AG09309 (cell line): ENCODE measurements around the gene PSMC3IP.

Experiments used
- DNase-seq: peaks from one replicate; pipeline ENCODE4 v3.0.0-alpha.2; 2010; ENCODE audit warnings: low read depth
- H3K4me3 ChIP-seq: 2 replicates; pipeline ENCODE4 v1.5.1; 2011; ENCODE audit warnings: mild to moderate bottlenecking, low read depth, low read length, moderate library complexity; ENCODE audit not compliant: control insufficient read depth
- CTCF ChIP-seq: IDR thresholded peaks from 2 replicates; pipeline ENCODE4 v1.5.1; 2011; ENCODE audit warnings: mild to moderate bottlenecking, low read depth, low read length, inconsistent platforms; ENCODE audit not compliant: insufficient read depth, control insufficient read depth; ENCODE audit errors: missing control alignments

PSMC3IP gene

GRCh38 chr17:42585353-42585752, 7.8 kb upstream of the PSMC3IP start:
- TF ChIP-seq CTCF: no peak
- no peak for DNase-seq
- no peak overlapping the region for H3K4me3 ChIP-seq

DNA sequence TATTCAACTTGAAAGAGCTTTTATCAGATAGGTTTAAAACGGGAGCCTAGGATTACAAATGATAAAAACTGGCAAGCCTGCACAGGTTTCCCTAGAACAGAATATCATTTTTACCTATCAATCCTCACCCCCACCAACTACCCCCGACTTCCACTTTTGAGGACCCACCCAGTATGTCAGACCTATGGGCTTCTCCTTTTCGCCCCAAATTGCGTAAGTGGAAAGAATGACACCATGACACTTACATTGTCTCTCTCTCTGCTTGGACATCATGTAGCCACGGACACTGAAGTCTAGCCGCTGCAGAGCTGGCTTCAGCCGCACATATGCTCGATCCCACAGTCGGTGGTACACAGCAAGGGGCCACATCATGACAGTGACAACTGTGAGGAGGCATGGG, 7.4 kb upstream of the PSMC3IP start:
- H3K4me3 ChIP-seq: no peak overlapping the region
- DNase-seq: no peak
- TF ChIP-seq CTCF: no peak

- no peak for TF ChIP-seq CTCF
- no peak for DNase-seq
- H3K4me3 ChIP-seq: no peak overlapping the region
Measured at GRCh38 chr17:42581744-42582270, 4.3 kb upstream of the PSMC3IP start.

- TF ChIP-seq CTCF: no peak
- no peak for DNase-seq
Measured at GRCh38 chr17:42579794-42580551, 2.4 kb upstream of the PSMC3IP start.

GRCh38 chr17:42578282-42578869, 847 bp upstream of the PSMC3IP start:
- H3K4me3 ChIP-seq: peak overlapping the region; percentile 70
- DNase-seq: no peak

More at GRCh38 chr17:42579794-42580551, 2.4 kb upstream of the PSMC3IP start:
- H3K4me3 ChIP-seq: no peak overlapping the region

GRCh38 chr17:42577140-42577531, 393 bp downstream of the PSMC3IP start:
- H3K4me3 ChIP-seq: peak overlapping the region; percentile 70
- no peak for DNase-seq
- TF ChIP-seq CTCF: no peak

More at GRCh38 chr17:42578282-42578869, 847 bp upstream of the PSMC3IP start:
- peak; percentile 80 for TF ChIP-seq CTCF

DNA sequence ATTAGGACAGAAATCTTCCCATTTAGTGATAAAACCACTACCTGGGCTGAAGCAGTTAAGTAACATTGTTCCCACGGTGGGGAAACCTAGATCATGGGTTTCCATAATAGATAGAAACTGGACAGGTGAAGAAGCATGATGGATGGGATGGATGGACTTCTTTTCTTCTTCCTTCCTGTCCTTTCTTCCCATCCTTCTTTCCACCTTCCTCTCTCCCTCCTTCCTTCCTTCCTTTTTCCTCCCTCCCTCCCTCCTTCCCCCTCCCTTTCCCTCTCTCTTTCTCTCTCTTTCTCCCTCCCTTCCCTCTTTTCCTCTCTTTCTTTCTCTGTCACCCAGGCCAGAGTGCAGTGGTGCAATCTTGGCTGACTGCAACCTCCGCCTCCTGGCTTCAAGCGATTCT, 3.1 kb downstream of the PSMC3IP start:
- TF ChIP-seq CTCF: no peak
- no peak for DNase-seq
- no peak overlapping the region for H3K4me3 ChIP-seq
